Measurements from ENCODE around the gene ADARB1. TPM values are rescaled to one million over a fixed set of nuclear protein-coding genes. Genes with fewer than 3 reads are reported as not detected.
"Not testable (repeated sequence)": the region's sequence is repeated elsewhere in the genome, so short reads cannot be mapped to it uniquely, and the experiment has no call there.

Gene ADARB1
- total RNA-seq, 4 donors from 2014 or later, result 18.2 to 57.6 (median 32.0) TPM

GRCh38 chr21:45145146-45145545, 70.8 kb downstream of the ADARB1 start:
- H3K4me3 ChIP-seq, result no peak overlapping the region
- TF ChIP-seq CTCF (IDR thresholded peaks at IDR 0.05), result no peak
- TF ChIP-seq POLR2A (IDR thresholded peaks at IDR 0.05), result no peak
- TF ChIP-seq EP300 (IDR thresholded peaks at IDR 0.05), result no peak
- H3K27me3 ChIP-seq, result no peaks in the 10 kb centered on the region
- no peaks in the 10 kb centered on the region for H3K9me3 ChIP-seq
- DNase-seq (ENCODE audit: low spot score in 2 of 2), result no peak
- peaks cover 0 to 33% (median 0%) of the 10 kb centered on the region in 3 donors for H3K36me3 ChIP-seq
- no peaks in the 10 kb centered on the region for H3K4me1 ChIP-seq
- no peak overlapping the region for H3K27ac ChIP-seq
- 83 to 85% methylated on average over 9 of the region's 9 CpGs for WGBS, 2 donors

GRCh38 chr21:45145846-45146245, 71.5 kb downstream of the ADARB1 start:
- H3K27me3 ChIP-seq; H3K4me3 ChIP-seq; H3K27ac ChIP-seq; H3K4me1 ChIP-seq; DNase-seq (ENCODE audit: low spot score in 2 of 2); H3K9me3 ChIP-seq: not testable (repeated sequence)
- WGBS, 2 donors, result 95 to 96% methylated on average over 16 to 17 of the region's 17 CpGs
- peaks cover 0 to 33% (median 0%) of the 10 kb centered on the region in 3 donors for H3K36me3 ChIP-seq

- no peak for TF ChIP-seq POLR2A (IDR thresholded peaks at IDR 0.05)
- Histone ChIP-seq H3K27me3 (no peaks in the 10 kb centered on the region), H3K27ac (no peak overlapping the region), H3K4me1 (peaks cover 0 to 6% (median 0%) of the 10 kb centered on the region in 4 donors), H3K4me3 (no peak overlapping the region), H3K9me3 (no peaks in the 10 kb centered on the region), H3K36me3 (peaks cover 0 to 33% (median 0%) of the 10 kb centered on the region in 3 donors)
- 80 to 81% methylated on average over 8 of the region's 8 CpGs for WGBS, 2 donors
- DNase-seq (ENCODE audit: low spot score in 2 of 2), result no peak
These were observed 71.9 kb downstream of the ADARB1 start for GRCh38 chr21:45146306-45146705.

GRCh38 chr21:45146801-45147200, 72.4 kb downstream of the ADARB1 start:
- peaks cover 0 to 33% (median 0%) of the 10 kb centered on the region in 3 donors for H3K36me3 ChIP-seq
- H3K4me3 ChIP-seq, result no peak overlapping the region
- no peak overlapping the region for H3K27ac ChIP-seq
- H3K9me3 ChIP-seq, result no peaks in the 10 kb centered on the region
- TF ChIP-seq POLR2A (IDR thresholded peaks at IDR 0.05), result no peak
- TF ChIP-seq CTCF (IDR thresholded peaks at IDR 0.05), result no peak
- 65 to 71% methylated on average over 2 of the region's 2 CpGs for WGBS, 2 donors
- no peaks in the 10 kb centered on the region for H3K27me3 ChIP-seq
- peaks cover 0 to 11% (median 1%) of the 10 kb centered on the region in 4 donors for H3K4me1 ChIP-seq
- DNase-seq (ENCODE audit: low spot score in 2 of 2), result no peak

- no peak for TF ChIP-seq POLR2A (IDR thresholded peaks at IDR 0.05)
- TF ChIP-seq EP300 (IDR thresholded peaks at IDR 0.05), result no peak
- no peak for TF ChIP-seq CTCF (IDR thresholded peaks at IDR 0.05)
- H3K27ac ChIP-seq, result no peak overlapping the region
- peaks cover 0 to 33% (median 0%) of the 10 kb centered on the region in 3 donors for H3K36me3 ChIP-seq
- H3K9me3 ChIP-seq, result no peaks in the 10 kb centered on the region
- peaks cover 0 to 15% (median 3%) of the 10 kb centered on the region in 4 donors for H3K4me1 ChIP-seq
- no peak for DNase-seq (ENCODE audit: low spot score in 2 of 2)
- no peak overlapping the region for H3K4me3 ChIP-seq
- 74 to 84% methylated on average over 30 of the region's 30 CpGs for WGBS, 2 donors
- no peaks in the 10 kb centered on the region for H3K27me3 ChIP-seq
These were observed 73.3 kb downstream of the ADARB1 start for GRCh38 chr21:45147473-45148315.

GRCh38 chr21:45148316-45148990, 74.1 kb downstream of the ADARB1 start:
- 84 to 86% methylated on average over 14 of the region's 14 CpGs for WGBS, 2 donors
- Histone ChIP-seq H3K27ac (no peak overlapping the region), H3K27me3 (no peaks in the 10 kb centered on the region), H3K9me3 (no peaks in the 10 kb centered on the region), H3K4me1 (peaks cover 0 to 22% (median 4%) of the 10 kb centered on the region in 4 donors), H3K36me3 (peaks cover 0 to 30% (median 0%) of the 10 kb centered on the region in 3 donors), H3K4me3 (no peak overlapping the region)
- TF ChIP-seq EP300 (IDR thresholded peaks at IDR 0.05) (no peak), POLR2A (IDR thresholded peaks at IDR 0.05) (no peak), CTCF (IDR thresholded peaks at IDR 0.05) (no peak)
- DNase-seq (ENCODE audit: low spot score in 2 of 2), result no peak

Data from tibial nerve (tissue), 4 donors.